Body of pancreas (tissue), 4 donors: ENCODE results near the gene TGM2.

Source experiments
- CTCF ChIP-seq, 7 experiments: fragments of 450-650 bp in 4 of 7; fragments of 200-600 bp in 3 of 7; sonication (generic) in 3 of 7; IDR thresholded peaks; one replicate each; pipeline ENCODE4 v1.5.1; 2016 to 2019; ENCODE audit warnings: antibody characterized with exemption in 7 of 7
- POLR2A ChIP-seq, 3 donors: fragments of 450-650 bp; IDR thresholded peaks; one replicate each; pipeline ENCODE4 v1.6.1; 2016; ENCODE audit warnings: antibody characterized with exemption in 3 of 3, mild to moderate bottlenecking in 2 of 3

- no peak for TF ChIP-seq CTCF (IDR thresholded peaks at IDR 0.05)
- TF ChIP-seq POLR2A (IDR thresholded peaks at IDR 0.05) = no peak
These were observed 26.6 kb upstream of the TGM2 start for GRCh38 chr20:38191654-38192053.
